Cardiac fibroblast (primary cell): Measurements from ENCODE around the gene HORMAD2.

Experiments
- DNase-seq, 2 donors: peaks; one replicate each; pipeline versions ENCODE4 v3.0.0 to v3.0.0-alpha.2; 2010; ENCODE audit warnings: low read depth in 2 of 2
- H3K4me3 ChIP-seq, 2 donors: replicated peaks in 1 of 2; 1 replicate in 1 of 2; 2 replicates in 1 of 2; pipeline ENCODE4 v1.5.1; 2011; ENCODE audit warnings: low read depth in 2 of 2, low read length in 2 of 2, mild to moderate bottlenecking in 2 of 2, moderate library complexity in 1 of 2
- CTCF ChIP-seq: IDR thresholded peaks from one replicate; pipeline ENCODE4 v1.5.1; 2011; ENCODE audit warnings: low read depth, mild to moderate bottlenecking, low read length, inconsistent platforms

Gene HORMAD2

GRCh38 chr22:30038219-30038618 lies 42.0 kb upstream of the HORMAD2 start:
- TF ChIP-seq CTCF: no peak
- peak; percentile 90 to 93 for DNase-seq
- H3K4me3 ChIP-seq: no peak overlapping the region

DNA sequence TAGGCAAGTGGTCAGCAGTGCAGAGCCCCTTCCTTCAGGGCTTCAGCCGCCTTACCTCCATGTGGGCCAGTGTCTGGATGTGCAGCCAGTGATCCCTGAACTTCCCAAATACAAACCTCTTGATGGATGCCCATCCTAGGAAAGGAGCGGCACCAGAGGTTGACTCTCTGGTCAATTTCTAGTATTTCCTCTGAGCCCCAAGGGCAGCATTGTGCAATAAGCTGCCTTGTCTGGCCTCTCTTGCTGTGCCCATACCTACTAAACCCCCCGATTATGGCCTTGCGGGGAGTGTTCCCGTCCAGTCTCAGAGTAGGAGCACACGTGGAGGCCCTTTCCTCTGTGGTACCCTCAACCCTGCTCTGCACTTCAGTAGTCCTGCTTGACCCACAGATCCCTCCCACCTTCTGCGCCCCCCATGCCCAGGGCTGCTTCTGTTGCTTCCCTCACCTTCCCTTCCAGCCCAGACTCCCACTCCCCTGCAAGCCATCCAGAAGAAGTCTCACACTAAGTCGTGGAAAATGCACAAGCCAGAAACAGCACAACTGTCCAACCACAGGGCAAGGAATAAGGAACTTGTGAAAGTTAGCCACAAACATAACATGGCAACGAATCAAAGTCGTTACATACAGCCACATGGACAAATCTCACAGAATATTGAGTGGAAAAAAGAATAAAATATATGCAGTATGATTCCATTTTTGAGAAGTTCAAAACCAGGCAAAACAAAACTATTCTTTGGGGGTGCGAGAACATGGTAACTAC lies 39.6 kb upstream of the HORMAD2 start:
- no peak overlapping the region for H3K4me3 ChIP-seq
- TF ChIP-seq CTCF: no peak
- no peak for DNase-seq

DNA sequence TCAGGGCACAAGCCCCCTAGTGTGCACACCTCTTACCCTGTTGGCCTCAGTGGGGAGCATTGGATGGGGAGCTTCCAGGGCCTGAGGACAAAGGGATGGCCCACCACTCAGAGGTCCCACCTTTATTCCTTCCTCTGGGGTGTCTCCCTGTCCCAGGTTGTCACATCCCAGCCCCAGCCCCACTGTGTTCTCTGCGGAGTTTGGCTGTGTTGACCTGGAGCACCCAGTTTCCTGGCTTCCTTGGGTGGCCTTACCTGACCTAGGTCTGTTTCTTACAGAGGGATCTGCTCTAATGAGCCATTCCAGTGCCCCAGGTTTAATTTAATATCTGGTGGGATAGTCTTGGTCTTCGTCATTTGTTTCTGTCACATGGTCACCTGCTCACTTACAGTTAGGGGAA lies 38.8 kb upstream of the HORMAD2 start:
- TF ChIP-seq CTCF: no peak

DNA sequence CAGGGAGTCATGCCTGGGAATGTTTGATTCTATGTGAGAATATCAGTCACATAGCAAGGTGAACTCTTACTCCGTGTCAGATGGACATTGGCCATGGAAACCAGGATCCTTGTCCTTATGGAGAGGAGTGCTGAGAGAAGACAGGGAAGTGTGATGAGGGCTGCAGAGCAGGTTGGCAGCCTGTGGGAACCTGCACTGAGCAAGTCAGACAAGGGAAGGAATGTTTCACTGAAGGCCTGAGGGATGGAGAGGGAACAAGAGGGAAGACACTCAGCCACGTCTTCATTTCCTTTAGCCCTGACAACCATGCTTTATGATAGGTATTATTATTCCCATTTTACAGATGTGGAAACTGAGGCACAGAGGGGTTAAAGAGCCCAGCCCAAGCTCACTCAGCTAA lies 38.4 kb upstream of the HORMAD2 start:
- DNase-seq: no peak
- no peak overlapping the region for H3K4me3 ChIP-seq
- TF ChIP-seq CTCF: no peak

More for the DNA sequence above, 38.8 kb upstream of the HORMAD2 start:
- no peak for DNase-seq
- no peak overlapping the region for H3K4me3 ChIP-seq

DNA sequence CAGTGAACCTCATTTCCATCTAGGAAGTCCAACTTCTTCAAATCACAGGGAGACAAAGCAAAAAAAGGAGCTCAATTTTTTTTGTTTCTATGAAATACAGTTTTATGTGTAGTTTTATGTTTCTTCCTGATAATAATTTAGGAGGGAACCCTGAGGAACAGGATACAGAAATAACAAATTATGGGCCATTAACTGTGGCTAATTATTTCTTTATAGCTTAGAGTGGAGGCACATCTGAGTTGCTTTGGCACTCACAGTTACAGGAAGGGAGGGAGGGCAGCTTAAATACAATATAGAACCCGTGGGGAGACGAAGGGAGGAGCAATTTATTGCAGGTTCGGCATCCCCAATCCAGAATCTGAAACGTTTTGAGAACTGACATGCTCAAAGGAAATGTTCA lies 37.1 kb upstream of the HORMAD2 start:
- DNase-seq: no peak
- TF ChIP-seq CTCF: no peak
- no peak overlapping the region for H3K4me3 ChIP-seq

GRCh38 chr22:30044369-30044768 lies 35.9 kb upstream of the HORMAD2 start:
- TF ChIP-seq CTCF: no peak
- no peak overlapping the region for H3K4me3 ChIP-seq
- DNase-seq: peak; percentile 79 to 92
